ENCODE data around the gene NEU2.

DNA sequence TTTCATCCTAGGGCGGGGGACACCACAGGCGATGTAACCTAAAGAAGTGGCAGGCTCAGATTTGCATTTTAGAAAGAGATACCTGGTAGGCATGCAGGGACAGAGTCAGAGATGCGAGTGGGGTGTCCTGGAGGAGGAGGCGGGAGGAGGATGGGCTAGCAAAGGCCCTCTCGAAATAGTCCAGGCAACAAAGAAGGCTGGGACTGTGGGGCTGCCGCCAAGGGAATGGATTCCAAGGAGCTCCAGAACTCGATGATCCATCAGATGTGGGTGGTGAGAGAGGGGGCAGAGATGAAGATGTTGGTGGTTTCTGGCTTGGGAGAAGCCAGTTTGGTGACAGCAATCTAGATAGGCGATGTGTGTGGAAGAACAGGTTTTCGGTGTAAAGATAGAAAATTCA is 15.2 kb downstream of the NEU2 start:
- TF ChIP-seq EZH2 (optimal IDR thresholded peaks at IDR 0.05; ENCODE audit: low read depth, low read length) = no peak
- TF ChIP-seq, protein P1, sequence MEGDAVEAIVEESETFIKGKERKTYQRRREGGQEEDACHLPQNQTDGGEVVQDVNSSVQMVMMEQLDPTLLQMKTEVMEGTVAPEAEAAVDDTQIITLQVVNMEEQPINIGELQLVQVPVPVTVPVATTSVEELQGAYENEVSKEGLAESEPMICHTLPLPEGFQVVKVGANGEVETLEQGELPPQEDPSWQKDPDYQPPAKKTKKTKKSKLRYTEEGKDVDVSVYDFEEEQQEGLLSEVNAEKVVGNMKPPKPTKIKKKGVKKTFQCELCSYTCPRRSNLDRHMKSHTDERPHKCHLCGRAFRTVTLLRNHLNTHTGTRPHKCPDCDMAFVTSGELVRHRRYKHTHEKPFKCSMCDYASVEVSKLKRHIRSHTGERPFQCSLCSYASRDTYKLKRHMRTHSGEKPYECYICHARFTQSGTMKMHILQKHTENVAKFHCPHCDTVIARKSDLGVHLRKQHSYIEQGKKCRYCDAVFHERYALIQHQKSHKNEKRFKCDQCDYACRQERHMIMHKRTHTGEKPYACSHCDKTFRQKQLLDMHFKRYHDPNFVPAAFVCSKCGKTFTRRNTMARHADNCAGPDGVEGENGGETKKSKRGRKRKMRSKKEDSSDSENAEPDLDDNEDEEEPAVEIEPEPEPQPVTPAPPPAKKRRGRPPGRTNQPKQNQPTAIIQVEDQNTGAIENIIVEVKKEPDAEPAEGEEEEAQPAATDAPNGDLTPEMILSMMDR (IDR thresholded peaks at IDR 0.05; ENCODE audit: low read length) = no peak
